SW 1271 (cell line): ENCODE results near the gene NEUROD2.
"Not testable (repeated sequence)": the region's sequence is repeated elsewhere in the genome, so short reads cannot be mapped to it uniquely, and the experiment has no call there.

Experiments
- DNase-seq, 2 experiments: peaks; one replicate each; lab custom pipeline; 2025; lab: John Stamatoyannopoulos, UW

Gene NEUROD2

GRCh38 chr17:39602533-39603303 lies 5.0 kb downstream of the NEUROD2 start:
- no peak for DNase-seq

- no peak for DNase-seq
Observed at GRCh38 chr17:39601758-39602532, 5.8 kb downstream of the NEUROD2 start.

- no peak for DNase-seq
Observed at GRCh38 chr17:39600997-39601597, 6.6 kb downstream of the NEUROD2 start.

- no peak for DNase-seq
Observed at GRCh38 chr17:39600288-39600996, 7.3 kb downstream of the NEUROD2 start.

GRCh38 chr17:39599665-39600231 lies 8.0 kb downstream of the NEUROD2 start:
- DNase-seq = no peak

GRCh38 chr17:39599004-39599664 lies 8.6 kb downstream of the NEUROD2 start:
- no peak for DNase-seq

- no peak for DNase-seq
Observed at GRCh38 chr17:39598630-39599003, 9.1 kb downstream of the NEUROD2 start.

- DNase-seq = no peak
Observed at GRCh38 chr17:39598047-39598481, 9.7 kb downstream of the NEUROD2 start.

GRCh38 chr17:39597372-39598046 lies 10.2 kb downstream of the NEUROD2 start:
- no peak for DNase-seq

- DNase-seq = no peak
Observed at GRCh38 chr17:39596543-39597267, 11.0 kb downstream of the NEUROD2 start.

- DNase-seq = no peak
Observed at GRCh38 chr17:39595928-39596510, 11.7 kb downstream of the NEUROD2 start.

GRCh38 chr17:39595294-39595693 lies 12.4 kb downstream of the NEUROD2 start:
- DNase-seq = no peak

- no peak for DNase-seq
Observed at GRCh38 chr17:39593371-39593770, 14.3 kb downstream of the NEUROD2 start.

GRCh38 chr17:39591958-39592954 lies 15.5 kb downstream of the NEUROD2 start:
- no peak for DNase-seq

- not testable (repeated sequence) for DNase-seq
Observed at GRCh38 chr17:39590180-39590579, 17.5 kb downstream of the NEUROD2 start.

- no peak for DNase-seq
Observed at GRCh38 chr17:39582658-39583057, 25.1 kb downstream of the NEUROD2 start.

GRCh38 chr17:39581759-39582085 lies 26.0 kb downstream of the NEUROD2 start:
- no peak for DNase-seq

GRCh38 chr17:39581071-39581758 lies 26.5 kb downstream of the NEUROD2 start:
- no peak for DNase-seq
